ENCODE measurements around the gene BEGAIN.

DNA sequence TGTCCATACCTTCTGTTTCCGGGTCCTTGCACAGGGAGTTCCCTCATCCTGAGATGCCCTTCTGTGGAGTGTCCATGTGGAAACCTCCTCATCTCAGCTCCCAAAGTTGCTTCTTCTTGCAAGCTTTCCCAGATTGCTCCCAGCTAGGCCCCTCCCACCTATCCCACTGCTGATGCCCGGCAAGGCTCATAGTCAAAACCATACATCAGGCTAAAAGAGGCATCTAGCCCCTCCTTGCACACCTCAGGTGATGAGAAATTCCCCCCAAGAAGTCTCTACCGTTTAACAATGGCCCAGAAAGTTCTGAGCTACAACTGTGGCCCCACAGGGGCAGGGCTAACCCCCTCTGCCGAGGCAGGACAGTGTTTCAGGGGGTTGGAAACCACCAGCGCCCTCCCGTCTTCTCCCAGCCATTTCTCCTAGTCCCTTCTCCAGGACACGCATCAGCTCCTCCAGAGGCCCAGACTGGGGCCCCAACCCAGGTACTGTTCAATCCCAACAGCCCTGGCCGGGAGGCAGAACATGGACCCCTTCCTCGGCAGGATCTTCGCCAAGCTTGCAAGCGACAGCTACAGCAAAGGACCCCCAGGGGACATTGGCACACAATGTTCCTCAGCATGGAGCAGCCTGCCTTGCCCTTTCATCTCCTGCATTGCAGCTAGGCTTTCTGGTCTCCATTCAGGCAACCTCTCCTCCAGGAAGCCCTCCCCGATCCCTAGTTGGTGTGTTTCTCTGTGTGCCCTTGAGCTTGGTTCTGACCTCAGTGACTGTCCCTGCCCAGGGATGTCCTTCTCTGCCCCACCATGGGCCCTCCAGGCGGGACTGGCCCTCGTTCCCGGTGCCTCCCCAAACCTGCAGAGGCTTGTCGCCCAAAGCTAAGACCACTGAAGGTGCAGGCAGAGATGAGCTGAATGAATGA lies 4.5 kb upstream of the BEGAIN start:
- no peak for TF ChIP-seq POLR2A (IDR thresholded peaks at IDR 0.05)
- TF ChIP-seq, protein P1, sequence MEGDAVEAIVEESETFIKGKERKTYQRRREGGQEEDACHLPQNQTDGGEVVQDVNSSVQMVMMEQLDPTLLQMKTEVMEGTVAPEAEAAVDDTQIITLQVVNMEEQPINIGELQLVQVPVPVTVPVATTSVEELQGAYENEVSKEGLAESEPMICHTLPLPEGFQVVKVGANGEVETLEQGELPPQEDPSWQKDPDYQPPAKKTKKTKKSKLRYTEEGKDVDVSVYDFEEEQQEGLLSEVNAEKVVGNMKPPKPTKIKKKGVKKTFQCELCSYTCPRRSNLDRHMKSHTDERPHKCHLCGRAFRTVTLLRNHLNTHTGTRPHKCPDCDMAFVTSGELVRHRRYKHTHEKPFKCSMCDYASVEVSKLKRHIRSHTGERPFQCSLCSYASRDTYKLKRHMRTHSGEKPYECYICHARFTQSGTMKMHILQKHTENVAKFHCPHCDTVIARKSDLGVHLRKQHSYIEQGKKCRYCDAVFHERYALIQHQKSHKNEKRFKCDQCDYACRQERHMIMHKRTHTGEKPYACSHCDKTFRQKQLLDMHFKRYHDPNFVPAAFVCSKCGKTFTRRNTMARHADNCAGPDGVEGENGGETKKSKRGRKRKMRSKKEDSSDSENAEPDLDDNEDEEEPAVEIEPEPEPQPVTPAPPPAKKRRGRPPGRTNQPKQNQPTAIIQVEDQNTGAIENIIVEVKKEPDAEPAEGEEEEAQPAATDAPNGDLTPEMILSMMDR (IDR thresholded peaks at IDR 0.05) = no peak

All from thyroid gland (tissue), 4 donors.